Coronary artery (tissue), 2 donors: ENCODE results near the gene RAD51B.

Experiments used
- DNase-seq: peaks from one replicate; pipeline ENCODE4 v3.0.0-alpha.2; 2017; ENCODE audit warnings: low spot score
- H3K27ac ChIP-seq, 2 donors: fragments of 200-600 bp; sonication (generic); one replicate each; pipeline ENCODE4 v1.5.1; 2016 to 2019
- H3K4me3 ChIP-seq: fragments of 200-600 bp; sonication (generic); 2 replicates; pipeline ENCODE4 v1.5.1; 2016; ENCODE audit warnings: mild to moderate bottlenecking, moderate library complexity
- TF ChIP-seq, protein P1 (sequence below): fragments of 200-600 bp; sonication (generic); IDR thresholded peaks from one replicate; pipeline ENCODE4 v1.5.1; 2019; ENCODE audit warnings: antibody characterized with exemption

The RAD51B gene

DNA sequence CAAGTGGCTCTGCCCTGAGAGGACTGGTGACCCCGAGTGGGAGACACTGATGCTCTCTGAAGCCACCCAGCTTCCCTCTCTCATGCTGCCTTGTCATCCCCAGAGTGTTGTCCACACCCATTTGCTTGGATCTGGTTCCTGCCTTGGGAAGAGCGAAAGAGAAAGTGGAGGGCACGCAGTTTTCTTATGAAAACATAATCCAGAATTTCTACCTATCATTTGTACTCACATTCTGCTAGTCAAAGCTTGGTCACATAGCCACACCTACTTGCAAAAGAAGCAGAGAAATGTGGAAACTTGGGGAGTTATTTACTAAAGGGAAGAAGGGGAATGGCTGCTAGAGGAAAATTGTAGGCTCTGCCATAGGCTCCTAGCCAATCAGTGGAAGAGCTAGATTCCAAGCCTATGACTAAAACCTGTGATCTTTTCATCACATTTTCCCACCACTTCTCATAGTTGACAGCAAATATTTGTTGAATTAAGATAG, 647.0 kb downstream of the RAD51B start:
- DNase-seq, result no peak
- TF ChIP-seq, protein P1, sequence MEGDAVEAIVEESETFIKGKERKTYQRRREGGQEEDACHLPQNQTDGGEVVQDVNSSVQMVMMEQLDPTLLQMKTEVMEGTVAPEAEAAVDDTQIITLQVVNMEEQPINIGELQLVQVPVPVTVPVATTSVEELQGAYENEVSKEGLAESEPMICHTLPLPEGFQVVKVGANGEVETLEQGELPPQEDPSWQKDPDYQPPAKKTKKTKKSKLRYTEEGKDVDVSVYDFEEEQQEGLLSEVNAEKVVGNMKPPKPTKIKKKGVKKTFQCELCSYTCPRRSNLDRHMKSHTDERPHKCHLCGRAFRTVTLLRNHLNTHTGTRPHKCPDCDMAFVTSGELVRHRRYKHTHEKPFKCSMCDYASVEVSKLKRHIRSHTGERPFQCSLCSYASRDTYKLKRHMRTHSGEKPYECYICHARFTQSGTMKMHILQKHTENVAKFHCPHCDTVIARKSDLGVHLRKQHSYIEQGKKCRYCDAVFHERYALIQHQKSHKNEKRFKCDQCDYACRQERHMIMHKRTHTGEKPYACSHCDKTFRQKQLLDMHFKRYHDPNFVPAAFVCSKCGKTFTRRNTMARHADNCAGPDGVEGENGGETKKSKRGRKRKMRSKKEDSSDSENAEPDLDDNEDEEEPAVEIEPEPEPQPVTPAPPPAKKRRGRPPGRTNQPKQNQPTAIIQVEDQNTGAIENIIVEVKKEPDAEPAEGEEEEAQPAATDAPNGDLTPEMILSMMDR, result no peak
- Histone ChIP-seq H3K27ac (peak overlapping the region; percentile 46 to 81), H3K4me3 (peak overlapping the region; percentile 46)

DNA sequence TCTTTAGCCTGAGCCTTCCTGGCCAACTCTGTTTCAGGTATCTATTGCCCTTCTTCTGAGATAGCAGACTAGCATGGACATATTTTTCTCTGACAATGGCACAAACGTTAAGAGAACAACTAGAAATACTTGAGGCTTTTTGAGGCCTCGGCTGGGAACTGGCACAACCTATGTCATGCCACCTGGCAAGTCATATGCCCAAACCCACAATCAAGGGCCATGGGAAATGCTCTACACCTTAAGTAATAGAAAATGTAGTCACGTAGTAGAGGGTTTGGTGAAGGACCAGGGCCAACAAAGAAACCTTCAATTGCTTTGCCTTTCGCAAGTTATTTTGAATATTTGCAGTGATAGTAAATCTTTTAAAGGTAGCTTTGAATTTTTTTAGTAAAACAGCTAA, 647.8 kb downstream of the RAD51B start:
- TF ChIP-seq, protein P1, result no peak

DNA sequence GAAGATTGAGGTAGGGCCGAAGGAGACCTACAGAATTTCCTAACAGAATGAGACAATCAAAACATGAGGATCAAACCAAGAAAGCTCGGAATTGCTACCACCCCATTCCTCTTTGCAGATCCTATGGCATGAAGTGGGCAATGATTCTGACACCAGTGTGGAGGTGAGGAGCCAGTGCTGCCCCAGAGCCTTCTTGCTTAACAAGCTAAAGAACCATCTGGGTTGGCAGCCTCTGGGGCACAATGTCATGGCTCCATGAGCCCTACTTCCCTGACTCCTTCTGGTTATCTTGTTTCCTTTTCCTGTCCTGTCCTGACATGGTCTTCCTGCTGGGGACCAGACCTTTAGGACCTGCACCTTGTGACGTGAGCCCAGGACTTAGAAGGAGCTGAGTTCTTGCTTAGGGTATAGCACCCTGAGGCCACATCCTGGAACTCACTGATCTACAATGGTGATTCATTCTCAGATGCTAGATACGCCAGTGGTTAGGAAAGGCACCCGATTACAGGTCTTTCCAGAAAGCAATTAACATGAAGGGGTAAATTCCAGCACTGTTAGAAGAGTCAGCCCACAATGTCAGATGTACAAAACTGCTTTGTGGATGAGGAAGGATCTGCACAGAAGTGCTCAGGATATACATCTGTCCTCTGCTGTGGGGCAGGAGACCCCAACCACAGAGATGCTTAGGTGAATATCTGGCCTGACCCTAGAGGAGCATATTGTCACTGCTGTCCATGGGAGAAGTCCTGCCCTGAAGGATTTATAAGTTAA, 649.0 kb downstream of the RAD51B start:
- H3K27ac ChIP-seq, result no peak overlapping the region
- TF ChIP-seq, protein P1, result no peak
- no peak for DNase-seq
- no peak overlapping the region for H3K4me3 ChIP-seq

More for the DNA sequence above, 647.8 kb downstream of the RAD51B start:
- DNase-seq, result no peak
- Histone ChIP-seq H3K4me3 (no peak overlapping the region), H3K27ac (no peak overlapping the region)

DNA sequence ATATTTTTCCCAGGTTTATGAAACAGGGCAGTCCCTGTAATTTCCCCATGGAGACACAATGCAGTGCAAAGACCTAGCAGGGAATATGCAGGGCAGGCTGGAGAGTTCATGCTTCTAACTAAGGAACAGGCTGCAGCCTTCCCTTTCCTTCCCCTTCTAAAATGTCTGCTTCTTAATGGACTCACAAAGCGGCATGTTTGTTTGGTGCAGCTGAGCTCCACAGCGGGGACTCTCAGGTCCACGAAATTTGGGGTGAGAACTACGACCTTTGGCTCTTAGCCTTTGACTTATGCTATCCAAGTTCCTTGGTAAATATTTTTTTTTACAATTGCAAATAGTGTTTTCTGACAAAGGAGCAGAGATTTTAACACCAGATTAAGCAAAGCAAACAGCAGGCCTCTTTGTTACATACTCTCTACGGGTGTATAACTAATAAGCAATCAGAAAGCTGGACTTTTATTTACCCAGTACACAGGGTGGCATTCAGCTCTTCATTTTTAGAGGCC, 649.7 kb downstream of the RAD51B start:
- no peak for DNase-seq
- TF ChIP-seq, protein P1, result no peak
- Histone ChIP-seq H3K27ac (no peak overlapping the region), H3K4me3 (no peak overlapping the region)

DNA sequence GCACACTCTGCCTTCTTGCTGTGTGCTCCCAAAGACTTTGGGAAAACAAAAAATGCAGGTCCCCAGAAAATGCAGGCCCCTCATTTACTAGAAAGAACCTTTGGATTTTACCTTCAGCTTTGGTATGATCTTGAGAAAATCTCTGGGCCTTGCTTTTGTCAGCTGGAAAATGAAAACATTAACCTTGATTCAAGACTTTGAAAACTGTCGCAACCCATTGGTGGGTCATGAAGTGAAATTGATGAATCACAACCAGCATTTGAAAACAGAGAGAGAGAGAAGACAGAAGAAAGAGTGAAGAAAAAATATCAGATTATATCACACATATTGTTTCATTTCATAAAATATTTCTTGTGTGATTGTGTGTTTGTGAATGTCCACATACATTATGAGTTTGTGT, 650.8 kb downstream of the RAD51B start:
- TF ChIP-seq, protein P1, result no peak
- no peak overlapping the region for H3K4me3 ChIP-seq
- no peak overlapping the region for H3K27ac ChIP-seq
- DNase-seq, result no peak

DNA sequence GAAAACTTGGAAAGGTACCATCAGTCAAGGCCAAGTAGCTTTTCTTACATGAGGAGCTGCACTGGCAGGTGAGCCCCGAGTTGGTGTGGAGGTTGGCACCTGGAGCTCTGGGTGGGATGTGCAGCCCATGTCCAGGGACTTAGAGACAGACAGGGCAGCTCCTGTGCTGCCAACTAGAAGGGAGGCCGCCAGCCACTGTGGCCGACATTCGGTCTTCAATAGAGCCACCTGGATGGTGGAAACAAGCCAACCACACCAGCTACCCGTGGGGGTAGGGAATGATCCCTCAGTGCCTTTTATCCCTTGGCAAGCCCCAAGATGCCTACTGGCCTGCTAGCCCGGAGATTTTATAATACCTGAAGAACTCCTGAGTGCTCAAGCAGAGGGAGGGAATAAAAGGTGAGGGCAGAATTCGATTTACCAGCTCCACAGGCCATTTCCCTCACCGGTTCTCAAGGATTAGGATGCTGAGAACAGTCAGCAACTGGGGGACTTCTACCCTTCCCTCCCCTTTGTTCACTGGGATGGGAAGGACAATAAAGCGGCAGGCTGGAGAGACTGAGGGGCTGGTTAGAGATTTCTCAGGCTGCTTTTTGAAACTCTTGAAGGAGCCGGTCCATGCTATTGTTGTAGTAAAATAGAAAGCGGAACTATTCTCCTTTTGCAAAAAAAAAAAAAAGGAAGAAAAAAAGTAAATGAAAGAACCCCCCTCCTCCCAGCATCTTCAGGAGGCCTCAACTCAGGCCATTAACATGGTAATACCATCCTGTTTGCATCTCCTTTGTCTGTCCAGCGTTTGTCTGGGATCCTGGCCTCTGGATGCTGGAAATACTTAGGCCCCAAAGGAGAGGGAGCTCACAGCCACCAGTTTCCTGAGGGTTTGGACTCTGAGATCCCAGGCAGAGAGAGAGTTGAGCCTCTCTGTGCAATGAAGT, 651.7 kb downstream of the RAD51B start:
- peak overlapping the region in 1 of 2 donors; percentile 11 for H3K27ac ChIP-seq
- DNase-seq, result no peak
- TF ChIP-seq, protein P1, result no peak
- no peak overlapping the region for H3K4me3 ChIP-seq
